Adipocyte (in vitro differentiated cells): Measurements from ENCODE around the gene GUCY2C.
A peak's percentile ranks its signal among the peaks of the same experiment; 100 is the strongest.

Source experiments
- DNase-seq: peaks from one replicate; pipeline ENCODE4 v3.0.0-alpha.2; 2015; ENCODE audit warnings: low read depth
- H3K27me3 ChIP-seq: replicated peaks from 2 replicates; pipeline ENCODE4 v1.7.0; 2013; ENCODE audit warnings: mild to moderate bottlenecking, low read length, moderate library complexity; ENCODE audit not compliant: control insufficient read depth, insufficient read depth
- H3K36me3 ChIP-seq: 2 replicates; pipeline ENCODE4 v1.7.0; 2013; ENCODE audit warnings: low read length, mild to moderate bottlenecking, moderate library complexity; ENCODE audit not compliant: control insufficient read depth, insufficient read depth, severe bottlenecking
- H3K4me1 ChIP-seq: 2 replicates; pipeline ENCODE4 v1.7.0; 2013; ENCODE audit warnings: mild to moderate bottlenecking, low read length, moderate library complexity; ENCODE audit not compliant: control insufficient read depth, insufficient read depth
- H3K4me3 ChIP-seq: 2 replicates; pipeline ENCODE4 v1.7.0; 2013; ENCODE audit warnings: mild to moderate bottlenecking, low read length, moderate library complexity
- H3K9ac ChIP-seq: 2 replicates; pipeline ENCODE4 v1.7.0; 2013; ENCODE audit warnings: mild to moderate bottlenecking, low read length, moderate library complexity
- H3K9me3 ChIP-seq: 2 replicates; pipeline ENCODE4 v1.7.0; 2013; ENCODE audit warnings: mild to moderate bottlenecking, low read length, moderate library complexity; ENCODE audit not compliant: control insufficient read depth

The GUCY2C gene

DNA sequence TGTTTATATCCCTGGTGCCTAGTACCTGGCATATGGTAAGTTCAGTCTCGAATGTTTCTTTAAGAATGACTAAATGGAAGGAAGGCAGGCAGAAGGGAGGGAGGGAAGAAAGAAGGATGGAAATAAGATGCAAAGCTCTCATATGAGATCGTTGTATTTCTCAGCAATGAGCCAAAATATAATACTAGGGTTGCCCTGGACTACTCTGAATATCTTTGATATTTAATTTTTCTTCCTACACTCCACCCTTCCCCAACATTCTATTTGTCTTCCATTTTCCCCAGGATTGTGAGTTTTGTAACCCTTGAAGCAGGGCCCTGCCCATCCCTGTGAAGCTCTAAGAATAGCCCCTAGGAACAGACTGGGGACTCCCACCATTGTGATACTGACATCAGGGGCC is 43.9 kb downstream of the GUCY2C start:
- no peak overlapping the region for H3K9ac ChIP-seq
- no peaks in the 10 kb centered on the region for H3K36me3 ChIP-seq
- H3K4me3 ChIP-seq: no peak overlapping the region
- no peak for DNase-seq
- no peaks in the 10 kb centered on the region for H3K27me3 ChIP-seq
- H3K4me1 ChIP-seq: no peaks in the 10 kb centered on the region
- no peaks in the 10 kb centered on the region for H3K9me3 ChIP-seq

DNA sequence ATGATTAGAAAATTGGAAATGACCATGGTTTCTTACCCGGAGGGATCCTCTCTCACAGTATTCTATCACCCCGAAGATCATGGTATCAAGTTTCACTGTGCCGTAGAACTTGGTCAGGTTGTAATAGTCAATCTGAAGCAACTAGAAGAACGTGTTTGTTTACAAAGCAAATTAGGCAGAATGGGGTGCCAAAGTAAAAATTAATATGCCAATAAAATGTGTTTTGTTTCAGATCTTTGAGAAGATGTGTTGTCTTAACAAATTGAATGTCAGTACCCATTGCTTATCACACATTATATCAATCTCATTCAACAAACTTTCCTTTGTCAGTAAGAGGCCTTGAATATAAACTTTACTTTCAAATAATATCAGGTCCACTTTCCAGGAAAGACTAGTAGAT is 45.0 kb downstream of the GUCY2C start:
- Histone ChIP-seq H3K27me3 (no peaks in the 10 kb centered on the region), H3K4me3 (no peak overlapping the region), H3K4me1 (no peaks in the 10 kb centered on the region), H3K36me3 (no peaks in the 10 kb centered on the region), H3K9me3 (no peaks in the 10 kb centered on the region), H3K9ac (no peak overlapping the region)
- no peak for DNase-seq

DNA sequence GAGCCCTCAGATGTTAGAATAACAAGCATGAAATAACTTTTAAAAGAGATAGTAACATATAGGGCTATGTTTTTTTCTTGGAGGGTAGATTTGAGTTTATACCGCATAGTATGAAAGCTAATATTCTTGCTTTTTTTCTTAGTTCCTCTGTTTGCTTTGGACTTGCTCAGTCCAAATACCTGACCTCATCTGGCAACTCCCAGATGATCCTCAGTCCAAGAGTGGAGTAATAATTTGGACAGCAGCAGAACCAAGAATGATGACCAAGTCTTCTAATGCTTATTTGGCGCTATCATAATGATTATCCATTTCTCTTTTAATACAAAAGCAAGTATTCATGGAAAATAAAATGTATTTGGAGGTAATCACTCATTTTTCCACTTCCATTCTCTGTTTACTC is 45.6 kb downstream of the GUCY2C start:
- Histone ChIP-seq H3K4me1 (no peaks in the 10 kb centered on the region), H3K4me3 (no peak overlapping the region), H3K9me3 (no peaks in the 10 kb centered on the region), H3K27me3 (no peaks in the 10 kb centered on the region), H3K9ac (no peak overlapping the region), H3K36me3 (no peaks in the 10 kb centered on the region)
- no peak for DNase-seq

DNA sequence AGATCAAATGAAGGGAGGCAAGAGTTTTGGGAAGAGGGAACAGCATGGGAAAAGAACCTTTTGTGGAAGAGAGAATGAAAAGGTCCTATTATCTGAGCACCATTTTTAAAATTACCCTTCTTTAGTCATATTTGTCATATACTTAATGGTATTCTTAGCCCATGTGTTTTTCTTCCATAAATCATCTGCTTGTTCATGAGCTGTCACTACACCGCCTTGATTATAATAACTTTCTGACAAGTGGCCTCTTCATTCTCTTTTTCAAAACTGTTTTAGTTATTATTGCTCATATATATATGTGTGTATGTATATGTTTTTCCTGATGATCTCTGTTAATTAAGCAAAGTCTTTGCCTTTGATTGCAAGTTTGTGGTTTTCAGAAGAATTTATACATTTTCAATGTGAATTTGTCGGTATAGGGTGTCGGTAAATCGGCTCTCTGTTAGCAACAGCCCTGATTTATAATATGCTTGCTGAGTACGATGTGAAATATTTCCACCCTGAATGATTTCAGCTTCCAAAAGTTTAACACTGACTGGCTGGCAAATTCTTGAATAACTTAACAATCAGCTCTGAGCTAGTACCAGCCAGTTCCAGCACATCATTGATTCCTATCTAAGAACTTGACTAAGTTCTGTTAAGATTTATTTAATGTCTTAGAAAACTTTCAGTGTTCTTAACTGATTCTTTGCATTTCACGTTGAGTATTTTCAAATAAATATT is 49.2 kb downstream of the GUCY2C start:
- Histone ChIP-seq H3K9ac (no peak overlapping the region), H3K9me3 (no peaks in the 10 kb centered on the region), H3K4me3 (no peak overlapping the region), H3K4me1 (peaks cover 4% of the 10 kb centered on the region), H3K36me3 (no peaks in the 10 kb centered on the region), H3K27me3 (no peaks in the 10 kb centered on the region)
- no peak for DNase-seq

DNA sequence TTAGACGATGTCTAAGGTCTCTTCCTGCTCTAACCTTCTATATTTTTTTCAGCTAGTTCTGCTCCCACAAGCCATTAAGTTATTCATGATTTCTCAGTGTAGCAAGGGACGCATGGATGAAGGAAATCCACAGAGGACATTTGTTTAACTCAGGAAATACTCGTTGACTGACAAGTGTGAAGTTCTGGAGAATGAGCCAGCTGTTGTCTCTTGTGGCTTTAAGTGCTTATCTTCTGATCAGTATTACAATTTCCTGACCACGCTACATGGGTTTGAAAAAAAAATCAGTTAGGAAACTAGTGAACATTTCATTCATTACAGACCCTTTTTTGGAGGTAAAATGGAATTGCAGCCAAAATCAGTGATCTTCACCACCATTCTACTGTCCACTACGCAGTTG is 53.1 kb downstream of the GUCY2C start:
- DNase-seq: no peak
- Histone ChIP-seq H3K9ac (no peak overlapping the region), H3K4me1 (peaks cover 4% of the 10 kb centered on the region), H3K4me3 (no peak overlapping the region), H3K36me3 (no peaks in the 10 kb centered on the region), H3K9me3 (no peaks in the 10 kb centered on the region), H3K27me3 (no peaks in the 10 kb centered on the region)

DNA sequence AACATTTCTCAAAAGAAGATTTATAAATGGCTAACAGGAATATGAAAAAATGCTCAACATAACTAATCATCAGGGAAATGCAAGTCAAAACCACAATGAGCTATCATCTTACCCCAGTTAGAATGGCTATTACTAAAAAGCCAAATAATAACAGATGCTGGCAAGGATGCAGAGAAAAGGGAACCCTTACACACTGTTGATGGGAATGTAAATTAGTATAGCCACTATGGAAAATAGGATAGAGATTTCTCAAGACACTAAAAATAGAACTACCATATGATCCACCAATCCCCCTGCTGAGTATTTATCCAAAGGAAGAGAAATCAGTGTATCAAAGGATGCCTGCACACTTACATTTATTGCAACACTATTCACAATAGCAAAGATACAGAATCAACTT is 58.3 kb downstream of the GUCY2C start:
- H3K4me3 ChIP-seq: no peak overlapping the region
- H3K4me1 ChIP-seq: no peaks in the 10 kb centered on the region
- H3K27me3 ChIP-seq: no peaks in the 10 kb centered on the region
- H3K9me3 ChIP-seq: no peaks in the 10 kb centered on the region
- H3K9ac ChIP-seq: no peak overlapping the region
- no peaks in the 10 kb centered on the region for H3K36me3 ChIP-seq
- DNase-seq: no peak

DNA sequence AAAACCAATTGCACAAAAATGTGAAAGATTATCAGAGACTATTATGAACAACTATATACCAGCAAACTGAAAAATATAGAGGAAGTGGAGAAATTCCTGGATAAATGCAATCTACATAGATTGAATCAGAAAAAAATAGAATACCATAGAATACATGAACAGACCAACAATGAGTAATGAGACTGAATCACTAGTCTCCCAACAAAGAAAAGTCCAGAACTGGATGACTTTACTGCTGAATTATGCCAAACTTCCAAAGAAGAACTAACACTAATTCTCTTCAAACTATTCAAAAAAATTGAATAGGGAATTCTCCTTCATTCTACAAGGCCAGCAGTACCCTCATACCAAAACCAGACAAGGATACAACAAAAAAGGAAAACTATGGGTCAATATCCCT is 60.6 kb downstream of the GUCY2C start:
- Histone ChIP-seq H3K27me3 (no peaks in the 10 kb centered on the region), H3K36me3 (no peaks in the 10 kb centered on the region), H3K9ac (no peak overlapping the region), H3K4me3 (no peak overlapping the region), H3K9me3 (no peaks in the 10 kb centered on the region), H3K4me1 (no peaks in the 10 kb centered on the region)
- peak; percentile 5 for DNase-seq

DNA sequence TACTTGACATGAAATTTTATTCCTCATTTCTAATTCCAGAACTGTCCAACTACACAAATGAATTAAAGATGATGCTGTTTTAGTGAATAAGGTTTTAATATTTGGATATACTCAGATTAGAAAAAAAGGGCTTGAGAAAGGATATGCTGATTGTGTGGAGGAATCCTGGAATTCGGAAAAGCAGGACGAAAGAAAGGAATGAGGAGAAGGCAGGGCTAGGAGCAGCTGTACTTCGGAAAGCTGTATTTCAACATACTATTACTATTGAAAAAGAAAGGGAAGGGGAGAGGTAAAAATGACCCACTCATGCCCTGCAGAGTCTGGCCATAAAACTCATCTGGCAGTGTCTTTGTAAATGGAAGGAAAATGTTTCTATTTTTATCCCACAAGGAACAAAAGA is 65.6 kb downstream of the GUCY2C start:
- DNase-seq: no peak
- H3K4me1 ChIP-seq: no peaks in the 10 kb centered on the region
- no peaks in the 10 kb centered on the region for H3K36me3 ChIP-seq

DNA sequence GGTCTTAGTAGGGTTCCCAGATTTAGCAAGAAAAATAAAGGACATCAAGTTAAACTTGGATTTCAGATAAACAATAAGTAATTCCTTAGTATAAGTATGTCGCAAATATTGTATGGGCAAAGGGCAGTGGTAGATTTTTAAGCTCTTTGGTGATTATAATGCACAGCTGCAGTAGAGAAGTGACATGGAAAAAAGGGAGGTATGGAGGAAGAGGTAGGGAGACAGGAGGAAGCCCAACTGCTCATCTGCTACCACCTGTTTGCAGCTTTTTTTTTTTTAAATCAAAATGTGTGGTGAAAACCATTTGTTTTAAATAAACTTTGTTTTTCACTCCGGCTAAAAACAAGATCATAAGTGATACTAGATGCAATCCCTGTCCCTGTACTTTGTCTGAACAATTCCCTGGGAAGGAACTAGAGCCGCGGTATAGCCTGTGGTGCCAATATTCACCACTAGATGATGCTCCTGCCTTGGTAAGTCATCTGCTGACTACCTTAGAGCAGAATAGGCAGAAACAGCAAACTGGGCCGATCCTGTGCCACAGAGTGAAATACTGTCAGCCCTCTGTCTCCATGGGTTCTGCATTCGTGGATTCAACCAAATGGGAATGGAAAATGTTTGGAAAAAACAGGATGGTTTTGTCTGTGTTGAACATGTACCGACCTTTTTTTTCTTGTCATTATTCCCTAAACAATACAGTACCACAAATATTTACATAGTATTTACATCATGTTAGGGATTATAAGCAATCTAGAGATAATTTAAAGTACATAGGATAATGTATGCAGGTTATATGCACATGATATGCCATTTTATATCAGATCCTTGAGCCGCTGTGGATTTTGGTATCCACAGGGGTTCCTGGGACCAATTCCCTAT is 66.3 kb downstream of the GUCY2C start:
- Histone ChIP-seq H3K9me3 (no peaks in the 10 kb centered on the region), H3K4me1 (no peaks in the 10 kb centered on the region), H3K4me3 (no peak overlapping the region), H3K27me3 (no peaks in the 10 kb centered on the region), H3K36me3 (no peaks in the 10 kb centered on the region), H3K9ac (no peak overlapping the region)
- peak; percentile 86 for DNase-seq

More for the DNA sequence above, 65.6 kb downstream of the GUCY2C start:
- Histone ChIP-seq H3K9me3 (no peaks in the 10 kb centered on the region), H3K9ac (no peak overlapping the region), H3K27me3 (no peaks in the 10 kb centered on the region), H3K4me3 (no peak overlapping the region)

DNA sequence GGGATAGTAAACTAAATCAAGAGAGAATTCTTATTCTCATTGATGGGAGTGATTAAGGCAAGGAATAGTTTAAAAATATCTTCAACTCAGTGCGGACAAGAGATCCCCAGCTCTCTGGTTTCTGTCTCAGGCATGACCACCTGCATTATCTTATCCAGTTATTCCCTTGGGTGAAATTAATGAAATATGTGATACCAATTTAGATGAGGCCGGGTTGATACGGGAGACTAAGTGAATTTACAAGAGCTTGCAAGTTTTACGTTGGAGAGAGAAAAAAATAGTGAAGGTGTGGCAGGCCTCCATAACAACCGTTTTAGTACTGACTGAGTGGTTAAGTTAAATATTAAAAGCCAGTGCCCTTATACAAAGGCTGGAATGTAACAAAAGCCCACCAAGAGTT is 67.6 kb downstream of the GUCY2C start:
- Histone ChIP-seq H3K4me1 (no peaks in the 10 kb centered on the region), H3K9ac (no peak overlapping the region), H3K27me3 (no peaks in the 10 kb centered on the region), H3K36me3 (no peaks in the 10 kb centered on the region), H3K4me3 (no peak overlapping the region), H3K9me3 (no peaks in the 10 kb centered on the region)
- no peak for DNase-seq

DNA sequence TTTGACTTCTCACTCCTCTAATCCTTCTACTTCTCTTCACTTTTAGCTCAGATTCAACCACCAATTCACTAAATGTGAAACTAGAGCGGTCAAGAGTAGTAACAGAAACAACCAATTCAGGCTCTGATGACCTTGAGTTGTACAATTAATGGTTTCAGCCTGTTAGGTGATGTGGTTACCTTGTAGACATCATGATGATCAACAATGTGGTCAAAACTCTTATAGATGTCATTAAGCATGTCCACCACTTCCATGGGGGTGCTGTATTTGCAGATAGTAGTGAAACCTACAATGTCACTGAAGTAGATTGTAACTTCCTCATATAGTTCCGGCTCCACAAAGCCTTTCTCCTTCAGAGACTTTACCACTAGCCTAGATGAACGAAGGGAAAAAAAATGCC is 74.6 kb downstream of the GUCY2C start:
- H3K36me3 ChIP-seq: no peaks in the 10 kb centered on the region
- DNase-seq: no peak
- H3K4me3 ChIP-seq: no peak overlapping the region
- no peak overlapping the region for H3K9ac ChIP-seq
- H3K4me1 ChIP-seq: no peaks in the 10 kb centered on the region
- H3K9me3 ChIP-seq: no peaks in the 10 kb centered on the region
- no peaks in the 10 kb centered on the region for H3K27me3 ChIP-seq
